ENCODE measurements around the gene DUOX2. TPM values are rescaled to one million over a fixed set of nuclear protein-coding genes. Genes with fewer than 3 reads are reported as not detected.

DUOX2 gene
- total and polyA plus RNA-seq, 2 of the 8 experiments (the other 6 are each of a cell fraction or from before 2014, with no cell fraction given): 0.08 TPM; not detected in 1

DNA sequence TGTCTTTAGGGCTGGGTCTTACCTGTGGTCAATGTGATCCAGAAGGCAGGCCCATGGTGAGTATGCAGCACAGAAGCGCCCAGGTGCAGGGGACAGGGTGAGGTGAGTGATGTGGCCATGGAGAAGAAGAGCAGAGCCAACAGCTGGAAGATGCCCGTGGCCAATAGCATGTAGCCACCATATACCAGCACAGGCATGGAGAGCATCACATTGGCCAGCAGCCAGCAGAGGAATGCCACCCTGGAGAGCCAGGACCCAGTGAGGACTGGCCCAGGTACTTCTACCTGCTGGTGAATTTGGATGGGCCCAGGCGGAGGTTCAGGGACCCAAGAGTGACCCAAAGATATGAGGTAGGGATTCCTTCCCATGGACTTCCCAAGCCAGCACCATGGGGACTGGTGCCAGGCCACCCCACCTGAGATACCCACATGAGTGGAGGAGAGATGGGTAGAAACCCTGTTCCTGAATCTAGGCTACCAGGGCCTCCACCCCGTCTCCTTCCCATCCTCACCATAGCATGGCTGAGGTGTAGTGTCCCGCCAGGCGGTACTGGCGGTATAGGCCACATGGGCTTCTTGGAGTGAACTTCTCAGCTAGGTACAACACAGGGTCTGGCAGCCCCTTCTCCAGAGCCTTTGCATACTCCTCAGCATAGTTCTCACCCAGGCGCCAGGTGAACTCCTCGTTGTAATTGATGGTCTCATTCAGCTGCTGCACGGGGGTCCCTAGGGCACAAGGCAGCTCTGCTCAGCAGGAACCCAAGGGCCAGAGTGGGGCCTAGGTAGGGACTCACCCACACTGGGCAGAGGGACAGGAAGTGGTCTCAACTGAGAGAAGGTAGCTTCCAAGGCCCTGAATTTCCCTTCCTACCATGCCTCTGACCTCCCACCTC lies 6.4 kb upstream of the DUOX2 start:
- Histone ChIP-seq H3K4ac (replicated peaks; ENCODE audit: insufficient read length, low read depth, low read length) (no peak overlapping the region), H4K91ac (replicated peaks; ENCODE audit: insufficient read length, low read length) (no peak overlapping the region), H4K8ac (ENCODE audit: extremely low read depth, insufficient read depth, low read length) (no peak overlapping the region), H3K9me3 (ENCODE audit: insufficient read depth in 2 of 2, low read depth in 1 of 2, low read length in 1 of 2) (no peaks in the 10 kb centered on the region; a peak in 1 of 4 replicates), H3K27ac (ENCODE audit: low read depth, low read length) (no peak overlapping the region), H3K56ac (replicated peaks; ENCODE audit: insufficient read length, low read depth, low read length) (no peak overlapping the region), H3K4me2 (ENCODE audit: insufficient read depth in 1 of 2, low read depth in 2 of 2, low read length in 2 of 2) (no peak overlapping the region), H3K14ac (ENCODE audit: insufficient read length) (no peak overlapping the region), H3K18ac (ENCODE audit: extremely low read depth, low read length) (no peak overlapping the region), H4K20me1 (replicated peaks in 1 of 2; ENCODE audit: control insufficient read depth in 1 of 2, insufficient read depth in 2 of 2, low read length in 2 of 2) (peaks cover 3 to 15% of the 10 kb centered on the region in 2 experiments), H2BK5ac (ENCODE audit: low read depth, low read length) (no peak overlapping the region), H2AK5ac (ENCODE audit: low read depth, low read length) (no peak overlapping the region), H2BK12ac (ENCODE audit: low read depth, low read length) (no peak overlapping the region), H3K36me3 (ENCODE audit: control insufficient read depth in 2 of 4, insufficient read depth in 4 of 4, low read length in 3 of 4) (peaks cover 0 to 4% (median 0%) of the 10 kb centered on the region in 4 experiments; a peak in 1 of 8 replicates), H3K27me3 (replicated peaks in 1 of 4; ENCODE audit: control insufficient read depth in 3 of 4, extremely low read depth in 1 of 4, insufficient read depth in 3 of 4, low read length in 3 of 4) (peaks cover 31 to 48% (median 38%) of the 10 kb centered on the region in 4 experiments), H3K79me1 (ENCODE audit: low read depth, low read length) (no peaks in the 10 kb centered on the region), H2BK120ac (replicated peaks; ENCODE audit: low read depth, low read length) (no peak overlapping the region), H3K4me1 (replicated peaks in 1 of 4; ENCODE audit: control insufficient read depth in 3 of 4, insufficient read depth in 4 of 4, low read length in 3 of 4) (peaks cover 0 to 8% (median 7%) of the 10 kb centered on the region in 4 experiments; a peak in 6 of 7 replicates), H3K79me2 (ENCODE audit: control insufficient read depth in 1 of 2, insufficient read depth in 2 of 2, low read length in 2 of 2) (no peaks in the 10 kb centered on the region), H4K5ac (ENCODE audit: insufficient read length, low read depth, low read length) (no peak overlapping the region), H3K23me2 (ENCODE audit: low read depth, low read length) (no peaks in the 10 kb centered on the region; the same call in 1 of the 2 replicates), H3K4me3 (ENCODE audit: extremely low read depth in 1 of 4, insufficient read depth in 2 of 4, low read depth in 3 of 4, low read length in 4 of 4) (no peak overlapping the region), H2BK15ac (ENCODE audit: low read length) (no peak overlapping the region), H3K9ac (replicated peaks in 1 of 4; ENCODE audit: extremely low read depth in 1 of 4, low read depth in 3 of 4, low read length in 3 of 4) (no peak overlapping the region), H3K23ac (ENCODE audit: insufficient read length) (no peak overlapping the region), H2AFZ (ENCODE audit: low read length) (no peak overlapping the region), H2BK20ac (ENCODE audit: low read length) (no peak overlapping the region)
- POLR2A ChIA-PET (ENCODE audit: partially characterized antibody): no interaction called here
- WGBS, 2 experiments (ENCODE audit: extremely low coverage in 1 of 2, insufficient coverage in 1 of 2, insufficient read length in 1 of 2, insufficient replicate concordance in 2 of 2, low coverage in 1 of 2, low lambda C conversion rate in 2 of 2, missing lambda C conversion rate in 1 of 2): 85% methylated on average over 10 of the region's 10 CpGs; no CpG with 5 or more reads in 1 of the 2 experiments
- FAIRE-seq: no peak
- CTCF ChIA-PET (ENCODE audit: partially characterized antibody): interaction anchor here (0.8 to 6.0 kb wide), 9 partner anchors 10 to 311 kb away, joined by 3 to 37 read pairs (median 4); partner anchors contain the start of genes DUOX1 and DUOXA1
- no peak for DNase-seq (ENCODE audit: low read depth in 1 of 2, low spot score in 2 of 2)
- no peak for TF ChIP-seq ATF2 (IDR thresholded peaks at IDR 0.05; ENCODE audit: low read length)
- no peak for TF ChIP-seq CTCF (IDR thresholded peaks at IDR 0.05; ENCODE audit: control extremely low read depth in 1 of 3, insufficient read depth in 1 of 3, low read depth in 1 of 3, low read length in 3 of 3)
- TF ChIP-seq RFX5 (IDR thresholded peaks at IDR 0.05; ENCODE audit: borderline replicate concordance, low read depth, low read length): no peak
- TF ChIP-seq NANOG (IDR thresholded peaks at IDR 0.05; ENCODE audit: insufficient read depth, low read depth, low read length, poor library complexity, severe bottlenecking): no peak
- TF ChIP-seq TBP (IDR thresholded peaks at IDR 0.05; ENCODE audit: low read depth, low read length): no peak
- no peak for TF ChIP-seq CEBPB (IDR thresholded peaks at IDR 0.05; ENCODE audit: low read depth, low read length)
- TF ChIP-seq JUND (IDR thresholded peaks at IDR 0.05; ENCODE audit: low read length): no peak
